ENCODE results near the gene TLK1. TPM values are rescaled to one million over a fixed set of nuclear protein-coding genes. Genes with fewer than 3 reads are reported as not detected.
A peak's percentile ranks its signal among the peaks of the same experiment; 100 is the strongest.

The TLK1 gene
- total and polyA plus RNA-seq, 10 of the 15 experiments (the other 5 are each of a cell fraction or from before 2014, with no cell fraction given): 25.1 to 126 (median 57.3) TPM

DNA sequence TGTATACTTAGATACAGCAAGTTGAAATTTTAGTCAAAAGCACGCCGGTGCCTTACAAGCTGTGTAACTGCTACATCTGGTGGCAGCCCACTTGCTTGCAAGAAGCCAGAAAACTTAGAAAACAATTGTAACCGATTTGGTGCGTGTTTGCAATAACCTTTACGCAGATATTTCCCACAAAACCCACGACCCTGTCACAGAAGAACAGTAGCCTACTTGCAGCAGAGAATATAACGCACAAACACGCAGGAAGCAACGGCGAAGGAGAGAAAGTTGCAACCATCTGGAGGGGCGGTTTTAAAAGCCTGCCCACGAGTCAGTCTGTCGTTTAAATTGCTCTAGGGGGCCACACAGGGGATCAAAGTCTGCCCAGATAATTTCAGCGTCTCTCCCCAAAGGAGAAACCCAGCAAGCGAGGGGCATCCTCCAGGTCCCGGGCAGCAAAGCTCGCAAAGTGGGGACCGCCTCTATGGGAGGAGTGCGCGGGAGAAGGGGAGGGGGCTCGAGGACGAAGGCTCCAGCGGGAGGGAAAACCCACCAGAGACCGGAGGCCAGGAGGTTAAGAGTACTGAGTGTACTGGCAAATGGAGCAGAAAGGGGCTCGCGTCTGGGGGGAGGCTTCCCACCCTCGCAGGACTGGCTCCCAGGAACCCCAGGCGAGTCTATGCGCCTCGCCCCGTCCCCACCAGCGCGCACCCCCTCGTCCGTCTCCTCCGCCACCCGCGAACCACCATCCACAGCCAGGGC, 1.1 kb downstream of the TLK1 start (continued):
- TF ChIP-seq, protein P1, sequence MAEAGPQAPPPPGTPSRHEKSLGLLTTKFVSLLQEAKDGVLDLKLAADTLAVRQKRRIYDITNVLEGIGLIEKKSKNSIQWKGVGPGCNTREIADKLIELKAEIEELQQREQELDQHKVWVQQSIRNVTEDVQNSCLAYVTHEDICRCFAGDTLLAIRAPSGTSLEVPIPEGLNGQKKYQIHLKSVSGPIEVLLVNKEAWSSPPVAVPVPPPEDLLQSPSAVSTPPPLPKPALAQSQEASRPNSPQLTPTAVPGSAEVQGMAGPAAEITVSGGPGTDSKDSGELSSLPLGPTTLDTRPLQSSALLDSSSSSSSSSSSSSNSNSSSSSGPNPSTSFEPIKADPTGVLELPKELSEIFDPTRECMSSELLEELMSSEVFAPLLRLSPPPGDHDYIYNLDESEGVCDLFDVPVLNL (IDR thresholded peaks at IDR 0.05; ENCODE audit: low read depth, low read length): no peak
- no peak for TF ChIP-seq CEBPB (IDR thresholded peaks at IDR 0.05; ENCODE audit: borderline replicate concordance in 1 of 2, low read depth in 2 of 2, low read length in 2 of 2)
- TF ChIP-seq SUPT20H (IDR thresholded peaks at IDR 0.05; ENCODE audit: borderline replicate concordance, control insufficient read depth, low read depth, low read length): no peak
- no peak for TF ChIP-seq MEF2A (IDR thresholded peaks at IDR 0.05; ENCODE audit: insufficient read depth, low read depth, low read length)
- no peak for TF ChIP-seq YBX1 (IDR thresholded peaks at IDR 0.05)
- TF ChIP-seq, protein P2, sequence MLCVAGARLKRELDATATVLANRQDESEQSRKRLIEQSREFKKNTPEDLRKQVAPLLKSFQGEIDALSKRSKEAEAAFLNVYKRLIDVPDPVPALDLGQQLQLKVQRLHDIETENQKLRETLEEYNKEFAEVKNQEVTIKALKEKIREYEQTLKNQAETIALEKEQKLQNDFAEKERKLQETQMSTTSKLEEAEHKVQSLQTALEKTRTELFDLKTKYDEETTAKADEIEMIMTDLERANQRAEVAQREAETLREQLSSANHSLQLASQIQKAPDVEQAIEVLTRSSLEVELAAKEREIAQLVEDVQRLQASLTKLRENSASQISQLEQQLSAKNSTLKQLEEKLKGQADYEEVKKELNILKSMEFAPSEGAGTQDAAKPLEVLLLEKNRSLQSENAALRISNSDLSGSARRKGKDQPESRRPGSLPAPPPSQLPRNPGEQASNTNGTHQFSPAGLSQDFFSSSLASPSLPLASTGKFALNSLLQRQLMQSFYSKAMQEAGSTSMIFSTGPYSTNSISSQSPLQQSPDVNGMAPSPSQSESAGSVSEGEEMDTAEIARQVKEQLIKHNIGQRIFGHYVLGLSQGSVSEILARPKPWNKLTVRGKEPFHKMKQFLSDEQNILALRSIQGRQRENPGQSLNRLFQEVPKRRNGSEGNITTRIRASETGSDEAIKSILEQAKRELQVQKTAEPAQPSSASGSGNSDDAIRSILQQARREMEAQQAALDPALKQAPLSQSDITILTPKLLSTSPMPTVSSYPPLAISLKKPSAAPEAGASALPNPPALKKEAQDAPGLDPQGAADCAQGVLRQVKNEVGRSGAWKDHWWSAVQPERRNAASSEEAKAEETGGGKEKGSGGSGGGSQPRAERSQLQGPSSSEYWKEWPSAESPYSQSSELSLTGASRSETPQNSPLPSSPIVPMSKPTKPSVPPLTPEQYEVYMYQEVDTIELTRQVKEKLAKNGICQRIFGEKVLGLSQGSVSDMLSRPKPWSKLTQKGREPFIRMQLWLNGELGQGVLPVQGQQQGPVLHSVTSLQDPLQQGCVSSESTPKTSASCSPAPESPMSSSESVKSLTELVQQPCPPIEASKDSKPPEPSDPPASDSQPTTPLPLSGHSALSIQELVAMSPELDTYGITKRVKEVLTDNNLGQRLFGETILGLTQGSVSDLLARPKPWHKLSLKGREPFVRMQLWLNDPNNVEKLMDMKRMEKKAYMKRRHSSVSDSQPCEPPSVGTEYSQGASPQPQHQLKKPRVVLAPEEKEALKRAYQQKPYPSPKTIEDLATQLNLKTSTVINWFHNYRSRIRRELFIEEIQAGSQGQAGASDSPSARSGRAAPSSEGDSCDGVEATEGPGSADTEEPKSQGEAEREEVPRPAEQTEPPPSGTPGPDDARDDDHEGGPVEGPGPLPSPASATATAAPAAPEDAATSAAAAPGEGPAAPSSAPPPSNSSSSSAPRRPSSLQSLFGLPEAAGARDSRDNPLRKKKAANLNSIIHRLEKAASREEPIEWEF (IDR thresholded peaks at IDR 0.05; ENCODE audit: insufficient replicate concordance, low read depth, low read length): no peak
- 0 out of 2 replicates have a peak, but pooled peaks have one; percentile 61 for TF ChIP-seq LARP7 (IDR thresholded peaks at IDR 0.05)
- no peak for TF ChIP-seq ZZZ3 (IDR thresholded peaks at IDR 0.05; ENCODE audit: control insufficient read depth, insufficient read length, low read depth)
- TF ChIP-seq NR2C2 (IDR thresholded peaks at IDR 0.05; ENCODE audit: borderline replicate concordance, control insufficient read depth, insufficient read length, low read depth): no peak
- TF ChIP-seq CBX5 (IDR thresholded peaks at IDR 0.05; ENCODE audit: low read depth): no peak
- TF ChIP-seq RFX5 (IDR thresholded peaks at IDR 0.05; ENCODE audit: low read depth, low read length): no peak
- peak; percentile 39; the same call in 1 of the 2 replicates for TF ChIP-seq ZNF207 (IDR thresholded peaks at IDR 0.05; ENCODE audit: borderline replicate concordance)
- no peak for TF ChIP-seq PAX8 (IDR thresholded peaks at IDR 0.05)
- 0 out of 2 replicates have a peak, but pooled peaks have one; percentile 30 for TF ChIP-seq GATAD2B (conservative IDR thresholded peaks at IDR 0.05; ENCODE audit: low read depth)
- TF ChIP-seq HDGF (IDR thresholded peaks at IDR 0.05): no peak
- no peak for TF ChIP-seq EP300 (IDR thresholded peaks at IDR 0.05; ENCODE audit: borderline replicate concordance in 1 of 2, control insufficient read depth in 1 of 2, low read depth in 2 of 2, low read length in 2 of 2)
- TF ChIP-seq POLR2AphosphoS5 (IDR thresholded peaks at IDR 0.05; ENCODE audit: low read length): peak; percentile 75
- no peak for TF ChIP-seq YY1 (IDR thresholded peaks at IDR 0.05; ENCODE audit: low read depth, low read length)
- TF ChIP-seq, protein P3, sequence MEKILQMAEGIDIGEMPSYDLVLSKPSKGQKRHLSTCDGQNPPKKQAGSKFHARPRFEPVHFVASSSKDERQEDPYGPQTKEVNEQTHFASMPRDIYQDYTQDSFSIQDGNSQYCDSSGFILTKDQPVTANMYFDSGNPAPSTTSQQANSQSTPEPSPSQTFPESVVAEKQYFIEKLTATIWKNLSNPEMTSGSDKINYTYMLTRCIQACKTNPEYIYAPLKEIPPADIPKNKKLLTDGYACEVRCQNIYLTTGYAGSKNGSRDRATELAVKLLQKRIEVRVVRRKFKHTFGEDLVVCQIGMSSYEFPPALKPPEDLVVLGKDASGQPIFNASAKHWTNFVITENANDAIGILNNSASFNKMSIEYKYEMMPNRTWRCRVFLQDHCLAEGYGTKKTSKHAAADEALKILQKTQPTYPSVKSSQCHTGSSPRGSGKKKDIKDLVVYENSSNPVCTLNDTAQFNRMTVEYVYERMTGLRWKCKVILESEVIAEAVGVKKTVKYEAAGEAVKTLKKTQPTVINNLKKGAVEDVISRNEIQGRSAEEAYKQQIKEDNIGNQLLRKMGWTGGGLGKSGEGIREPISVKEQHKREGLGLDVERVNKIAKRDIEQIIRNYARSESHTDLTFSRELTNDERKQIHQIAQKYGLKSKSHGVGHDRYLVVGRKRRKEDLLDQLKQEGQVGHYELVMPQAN (conservative IDR thresholded peaks at IDR 0.05): peak; percentile 65
- TF ChIP-seq GABPA (IDR thresholded peaks at IDR 0.05; ENCODE audit: low read depth): no peak
- peak; percentile 11; the same call in 1 of the 2 replicates for TF ChIP-seq MXI1 (IDR thresholded peaks at IDR 0.05; ENCODE audit: low read depth, low read length)
- peak; percentile 50; the same call in 1 of the 2 replicates for TF ChIP-seq SMARCA5 (IDR thresholded peaks at IDR 0.05)
- TF ChIP-seq DPF2 (IDR thresholded peaks at IDR 0.05): no peak
